IMR-90 (cell line): ENCODE data around the gene SSR4. TPM values are rescaled to one million over a fixed set of nuclear protein-coding genes. Genes with fewer than 3 reads are reported as not detected.

ENCODE experiments used
- ATAC-seq: fragments of 200-7000 bp; cut with Tn5 transposase; 2 replicates; pipeline ENCODE4 v1.9.1; 2020; ENCODE audit warnings: low read depth, mild to moderate bottlenecking, moderate library complexity
- BruUV-seq: library from RNA; stranded (reverse); fragments of 400-500 nt; replicated peaks from 2 replicates; lab custom pipeline; 2021; lab: Mats Ljungman, UMichigan
- CTCF ChIA-PET: fragments of 300-600 bp; formaldehyde crosslinking; extraction: SDS; loops from one replicate; lab custom pipeline; 2021; ENCODE audit warnings: antibody characterized with exemption; lab: Yijun Ruan, JAX
- POLR2A ChIA-PET: fragments of 300-600 bp; sonication (Branson Sonifier 250); formaldehyde crosslinking; loops from one replicate; lab custom pipeline; 2022; ENCODE audit warnings: antibody characterized with exemption; ENCODE audit not compliant: unreplicated experiment; lab: Charles Lee
- DNase-seq: peaks from one replicate; pipeline ENCODE4 v3.0.0; 2013
- H2AFZ ChIP-seq: replicated peaks from 2 replicates; pipeline ENCODE3; 2013; ENCODE audit warnings: low read length, mild to moderate bottlenecking; ENCODE audit not compliant: poor library complexity
- H2AK5ac ChIP-seq: 2 replicates; pipeline ENCODE4 v1.6.1; 2013; ENCODE audit warnings: low read depth, low read length, inconsistent platforms
- H2AK9ac ChIP-seq: replicated peaks from 2 replicates; pipeline ENCODE3; 2013; ENCODE audit warnings: mild to moderate bottlenecking, low read depth, low read length, moderate library complexity; ENCODE audit not compliant: poor library complexity
- H2BK120ac ChIP-seq: 2 replicates; pipeline ENCODE4 v1.6.1; 2013; ENCODE audit warnings: low read depth, low read length, inconsistent platforms
- H2BK15ac ChIP-seq: 3 replicates; pipeline ENCODE4 v1.6.1; 2013; ENCODE audit warnings: low read depth, low read length, inconsistent platforms
- H2BK20ac ChIP-seq: 2 replicates; pipeline ENCODE4 v1.6.1; 2013; ENCODE audit warnings: low read depth, mild to moderate bottlenecking, inconsistent platforms, low read length, moderate library complexity
- H2BK5ac ChIP-seq: 2 replicates; pipeline ENCODE4 v1.6.1; 2013; ENCODE audit warnings: mild to moderate bottlenecking, low read depth, low read length, inconsistent platforms; ENCODE audit not compliant: poor library complexity, severe bottlenecking
- H3K14ac ChIP-seq: replicated peaks from 2 replicates; pipeline ENCODE4 v1.6.1; 2013; ENCODE audit warnings: low read depth, low read length, inconsistent platforms
- H3K18ac ChIP-seq: 2 replicates; pipeline ENCODE4 v1.6.1; 2013; ENCODE audit warnings: low read depth, low read length, control low read depth
- H3K23ac ChIP-seq: 2 replicates; pipeline ENCODE4 v1.6.1; 2013; ENCODE audit warnings: low read depth, low read length, inconsistent platforms
- H3K27ac ChIP-seq: 2 replicates; pipeline ENCODE4 v1.5.1; 2013; ENCODE audit warnings: mild to moderate bottlenecking, control low read depth, low read length; ENCODE audit not compliant: insufficient read depth
- H3K27me3 ChIP-seq: 2 replicates; pipeline ENCODE4 v1.6.1; 2013; ENCODE audit warnings: low read length; ENCODE audit not compliant: control insufficient read depth, insufficient read depth
- H3K36me3 ChIP-seq: 2 replicates; pipeline ENCODE4 v1.6.1; 2013; ENCODE audit warnings: low read length, mixed read lengths; ENCODE audit not compliant: control insufficient read depth, insufficient read depth
- H3K4ac ChIP-seq: 2 replicates; pipeline ENCODE4 v1.6.1; 2013; ENCODE audit warnings: low read depth, low read length, inconsistent platforms
- H3K4me1 ChIP-seq: 2 replicates; pipeline ENCODE4 v1.6.1; 2013; ENCODE audit warnings: low read length, mixed read lengths; ENCODE audit not compliant: control insufficient read depth, insufficient read depth
- H3K4me2 ChIP-seq: 2 replicates; pipeline ENCODE4 v1.6.1; 2013; ENCODE audit warnings: low read depth, mild to moderate bottlenecking, control low read depth, low read length, moderate library complexity
- H3K4me3 ChIP-seq: 2 replicates; pipeline ENCODE4 v1.5.1; 2013; ENCODE audit warnings: low read depth, mild to moderate bottlenecking, control low read depth, low read length, moderate library complexity; ENCODE audit not compliant: insufficient read depth
- H3K56ac ChIP-seq: 2 replicates; pipeline ENCODE4 v1.6.1; 2013; ENCODE audit warnings: low read length, inconsistent platforms; ENCODE audit not compliant: insufficient read depth; ENCODE audit errors: extremely low read depth
- H3K79me1 ChIP-seq, 2 experiments: 2 replicates each; pipeline ENCODE4 v1.6.1; 2013; ENCODE audit warnings: low read length in 2 of 2, inconsistent platforms in 1 of 2, low read depth in 1 of 2
- H3K9ac ChIP-seq: 2 replicates; pipeline ENCODE4 v1.6.1; 2013; ENCODE audit warnings: low read depth, low read length, control low read depth
- H3K9me1 ChIP-seq: 2 replicates; pipeline ENCODE4 v1.6.1; 2013; ENCODE audit warnings: low read length, inconsistent platforms; ENCODE audit not compliant: insufficient read depth
- H3K9me3 ChIP-seq: 2 replicates; pipeline ENCODE4 v1.6.1; 2013; ENCODE audit warnings: low read length; ENCODE audit not compliant: control insufficient read depth, insufficient read depth
- H4K20me1 ChIP-seq: 2 replicates; pipeline ENCODE4 v1.6.1; 2013; ENCODE audit warnings: low read length, inconsistent platforms; ENCODE audit not compliant: insufficient read depth
- H4K5ac ChIP-seq: 2 replicates; pipeline ENCODE4 v1.6.1; 2013; ENCODE audit warnings: mild to moderate bottlenecking, low read depth, low read length, control low read depth
- H4K8ac ChIP-seq, 2 experiments: 2 replicates each; pipeline ENCODE4 v1.6.1; 2013; ENCODE audit warnings: low read depth in 2 of 2, low read length in 2 of 2, control low read depth in 1 of 2, inconsistent platforms in 1 of 2
- H4K91ac ChIP-seq: 2 replicates; pipeline ENCODE4 v1.6.1; 2013; ENCODE audit warnings: low read depth, low read length, inconsistent platforms; ENCODE audit not compliant: insufficient read depth
- BHLHE40 ChIP-seq: fragments of 150-350 bp; IDR thresholded peaks from 2 replicates; pipeline ENCODE4 v1.6.1; 2016; ENCODE audit warnings: mild to moderate bottlenecking, low read depth, low read length
- CHD1 ChIP-seq: IDR thresholded peaks from 2 replicates; pipeline ENCODE4 v1.6.1; 2012; ENCODE audit warnings: low read depth, low read length, improper control_type of control experiment
- MAFK ChIP-seq: IDR thresholded peaks from 2 replicates; pipeline ENCODE4 v1.6.1; 2012; ENCODE audit warnings: low read depth, low read length, improper control_type of control experiment
- MAZ ChIP-seq: IDR thresholded peaks from 2 replicates; pipeline ENCODE4 v1.6.1; 2012; ENCODE audit warnings: low read depth, mild to moderate bottlenecking, low read length, improper control_type of control experiment, moderate library complexity, borderline replicate concordance
- POLR2A ChIP-seq: IDR thresholded peaks from 2 replicates; pipeline ENCODE4 v1.6.1; 2012; ENCODE audit warnings: mild to moderate bottlenecking, low read depth, low read length
- RFX5 ChIP-seq: IDR thresholded peaks from 2 replicates; pipeline ENCODE4 v1.8.0; 2012; ENCODE audit warnings: low read depth, mild to moderate bottlenecking, low read length, moderate library complexity
- WGBS, 2 experiments: methylation state at CpG; one replicate each; pipeline versions ENCODE4 v1.1.5 to v1.1.7; 2013; ENCODE audit warnings: missing lambda C conversion rate in 2 of 2; ENCODE audit not compliant: insufficient read length in 1 of 2; ENCODE audit errors: extremely low coverage in 2 of 2; 5-methylcytosine and 5-hydroxymethylcytosine counted together
- dilution Hi-C: fragments of 300-500 bp; cut with HindIII; formaldehyde crosslinking; loops from one replicate; pipeline ENCODE4 v1.14.3; 2018; ENCODE audit warnings: low sequenced_read_pairs; ENCODE audit not compliant: unreplicated experiment
- in situ Hi-C: fragments of 300-500 bp; cut with MboI; formaldehyde crosslinking; loops from 3 replicates; pipeline ENCODE4 v1.14.3; 2019; ENCODE audit warnings: low sequenced_read_pairs, inconsistent platforms, mixed read lengths
- intact Hi-C: fragments of 100-400 bp; cut with micrococcal nuclease; formaldehyde crosslinking; loops from 2 replicates; pipeline ENCODE4 v1.10.0; 2022
- polyA plus RNA-seq, 3 experiments: library from polyadenylated mRNA; depleted of rRNA; stranded (reverse); fragments of >200 nt; gene quantifications; 2 replicates each; pipeline ENCODE4 v1.2.3, GENCODE V29; 2012; ENCODE audit warnings: low replicate concordance in 1 of 3
- total RNA-seq: library from RNA; depleted of rRNA; stranded (reverse); fragments of >200 nt; gene quantifications from 2 replicates; pipeline ENCODE4 v1.2.3, GENCODE V29; 2012

SSR4 gene
- total and polyA plus RNA-seq, 2 of the 4 experiments (the other 2 are of a cell fraction): 141 to 480 TPM

- WGBS, 2 experiments: 78% methylated on average over 17 of the region's 42 CpGs; no CpG with 5 or more reads in 1 of the 2 experiments
- H3K23ac ChIP-seq: no peak overlapping the region
- H3K4me3 ChIP-seq: no peak overlapping the region
- H3K14ac ChIP-seq: no peak overlapping the region
- no peak overlapping the region for H2BK120ac ChIP-seq
- in situ Hi-C loops (no loop called here), dilution Hi-C loops (no loop called here), intact Hi-C loops (no loop called here)
- no peaks in the 10 kb centered on the region for H3K4me1 ChIP-seq
- BruUV-seq: no TSS peak
- no peak overlapping the region for H2BK5ac ChIP-seq
- ATAC-seq (no peak), DNase-seq (no peak)
- no peak overlapping the region for H3K4ac ChIP-seq
- H3K36me3 ChIP-seq: peaks cover 4% of the 10 kb centered on the region; the same call in 1 of the 2 replicates
- no peak overlapping the region for H3K4me2 ChIP-seq
- H3K27ac ChIP-seq: no peak overlapping the region
- H3K18ac ChIP-seq: no peak overlapping the region
- no peak overlapping the region for H4K8ac ChIP-seq
- H3K9me1 ChIP-seq: no peaks in the 10 kb centered on the region
- H3K27me3 ChIP-seq: no peaks in the 10 kb centered on the region
- ChIA-PET CTCF (no interaction called here), POLR2A (no interaction called here)
- no peaks in the 10 kb centered on the region for H4K20me1 ChIP-seq
- peak overlapping the region; percentile 11 for H2AFZ ChIP-seq
- no peak overlapping the region for H4K91ac ChIP-seq
- no peaks in the 10 kb centered on the region; the same call in 1 of the 2 replicates for H3K9me3 ChIP-seq
- no peak overlapping the region for H4K5ac ChIP-seq
- H2AK5ac ChIP-seq: no peak overlapping the region
- TF ChIP-seq BHLHE40: no peak
- TF ChIP-seq POLR2A: no peak
- no peak for TF ChIP-seq CHD1
- TF ChIP-seq MAZ: no peak
- TF ChIP-seq RFX5: no peak
- no peak for TF ChIP-seq MAFK
- no peak overlapping the region for H3K56ac ChIP-seq
- H3K9ac ChIP-seq: no peak overlapping the region
- no peak overlapping the region for H2BK20ac ChIP-seq
- H3K79me1 ChIP-seq: no peaks in the 10 kb centered on the region
- H2BK15ac ChIP-seq: no peak overlapping the region
- no peak overlapping the region for H2AK9ac ChIP-seq
Measured at GRCh38 chrX:153775293-153776119, 19.0 kb upstream of the SSR4 start.
